K562 (cell line): ENCODE data around the gene TENT4A. TPM values are rescaled to one million over a fixed set of nuclear protein-coding genes. Genes with fewer than 3 reads are reported as not detected.

ENCODE experiments used
- ATAC-seq: fragments of 200-7000 bp; cut with Tn5 transposase; 3 replicates; pipeline ENCODE4 v1.9.1; 2020; ENCODE audit warnings: moderate library complexity
- BruUV-seq: library from RNA; stranded (reverse); fragments of 400-500 nt; replicated peaks from 2 replicates; lab custom pipeline; 2021; lab: Mats Ljungman, UMichigan
- CTCF ChIA-PET: fragments of 300-600 bp; formaldehyde crosslinking; extraction: SDS; loops from one replicate; lab custom pipeline; 2021; ENCODE audit warnings: low intra/inter-chr PET ratio; lab: Yijun Ruan, JAX
- POLR2A ChIA-PET: fragments of 300-600, 350-650 bp; sonication (Branson Sonifier 250); formaldehyde crosslinking; extraction: SDS; loops from one replicate; lab custom pipeline; 2021; ENCODE audit warnings: antibody characterized with exemption, inconsistent platforms; lab: Yijun Ruan, JAX
- DNase-seq, 4 experiments: peaks; one replicate each; pipeline versions ENCODE4 v3.0.0 to v3.0.0-alpha.2; 2011 to 2018; ENCODE audit warnings: low spot score in 3 of 4, mixed read lengths in 3 of 4; ENCODE audit errors: extremely low read depth in 1 of 4
- FAIRE-seq: peaks from 2 replicates; lab custom pipeline; 2011; peaks lifted over from hg19 to GRCh38; lab: Jason Lieb, UNC
- H2AFZ ChIP-seq: 2 replicates; pipeline ENCODE4 v1.6.0; 2011; ENCODE audit warnings: low read depth, low read length, control low read depth, inconsistent platforms
- H3K27ac ChIP-seq: fragments of 200-600 bp; 3 replicates; pipeline ENCODE4 v1.8.0; 2011; ENCODE audit warnings: low read depth, mild to moderate bottlenecking, control low read depth, inconsistent platforms, low read length, moderate library complexity, mixed read lengths; ENCODE audit errors: extremely low read depth
- H3K27me3 ChIP-seq, 2 experiments: fragments of 300-600 bp in 1 of 2; 2 replicates in 1 of 2; 3 replicates in 1 of 2; pipeline versions ENCODE4 v1.6.0 to v1.8.0; 2011; ENCODE audit warnings: inconsistent platforms in 2 of 2, low read length in 2 of 2, mild to moderate bottlenecking in 1 of 2, mixed read lengths in 1 of 2, moderate library complexity in 1 of 2; ENCODE audit not compliant: control insufficient read depth in 2 of 2, insufficient read depth in 2 of 2
- H3K36me3 ChIP-seq: fragments of 300-600 bp; 3 replicates; pipeline ENCODE4 v1.8.0; 2011; ENCODE audit warnings: mild to moderate bottlenecking, low read length, inconsistent platforms; ENCODE audit not compliant: control insufficient read depth, insufficient read depth
- H3K4me1 ChIP-seq, 2 experiments: fragments of 200-600 bp in 1 of 2; replicated peaks in 1 of 2; 2 replicates in 1 of 2; 3 replicates in 1 of 2; pipeline versions ENCODE4 v1.5.1 to v1.8.0; 2011; ENCODE audit warnings: inconsistent platforms in 2 of 2, low read length in 2 of 2, mild to moderate bottlenecking in 1 of 2, mixed read lengths in 1 of 2, moderate library complexity in 1 of 2; ENCODE audit not compliant: control insufficient read depth in 2 of 2, insufficient read depth in 2 of 2
- H3K4me2 ChIP-seq: 2 replicates; pipeline ENCODE4 v1.6.1; 2011; ENCODE audit warnings: low read length, control low read depth, inconsistent platforms, mixed read lengths; ENCODE audit not compliant: insufficient read depth
- H3K4me3 ChIP-seq: fragments of 200-600 bp; sonication (generic), shearing (Covaris generic); 2 replicates; pipeline ENCODE4 v1.5.1; 2016; ENCODE audit warnings: control low read depth, inconsistent platforms
- H3K79me2 ChIP-seq: fragments of 200-600 bp; 3 replicates; pipeline ENCODE4 v1.8.0; 2011; ENCODE audit warnings: low read length, inconsistent platforms; ENCODE audit not compliant: control insufficient read depth, insufficient read depth
- H3K9ac ChIP-seq, 2 experiments: 2 replicates each; pipeline versions ENCODE4 v1.6.0 to v1.6.1; 2011; ENCODE audit warnings: low read depth in 2 of 2, low read length in 2 of 2, control low read depth in 1 of 2, inconsistent platforms in 1 of 2, mild to moderate bottlenecking in 1 of 2, mixed read lengths in 1 of 2; ENCODE audit not compliant: insufficient read depth in 1 of 2
- H3K9me1 ChIP-seq: one replicate; pipeline ENCODE4 v1.6.0; 2011; ENCODE audit warnings: inconsistent platforms, mild to moderate bottlenecking, low read length, moderate library complexity; ENCODE audit not compliant: control insufficient read depth, insufficient read depth
- H3K9me3 ChIP-seq: replicated peaks from 2 replicates; pipeline ENCODE4 v1.5.1; 2011; ENCODE audit warnings: low read depth, low read length, inconsistent platforms; ENCODE audit not compliant: control insufficient read depth, insufficient read depth
- H4K20me1 ChIP-seq: replicated peaks from 2 replicates; pipeline ENCODE4 v1.6.1; 2011; ENCODE audit warnings: low read length, inconsistent platforms, mixed read lengths; ENCODE audit not compliant: control insufficient read depth, insufficient read depth
- ETV5 ChIP-seq: sonication (generic); formaldehyde crosslinking; IDR thresholded peaks from 2 replicates; pipeline ENCODE4 v1.4.0; 2020; ENCODE audit warnings: low read depth, mild to moderate bottlenecking, missing genetic modification reagents
- GATAD2B ChIP-seq: fragments of 450-650 bp; IDR thresholded peaks from 2 replicates; pipeline ENCODE4 v1.6.1; 2017; ENCODE audit warnings: mild to moderate bottlenecking, borderline replicate concordance
- ILK ChIP-seq: fragments of 450-650 bp; IDR thresholded peaks from 2 replicates; pipeline ENCODE4 v1.6.1; 2016; ENCODE audit warnings: missing genetic modification characterization, low read depth, mild to moderate bottlenecking, missing compliant biosample characterization, moderate library complexity, borderline replicate concordance
- NRF1 ChIP-seq, 2 experiments: fragments of 450-650 bp; IDR thresholded peaks in 1 of 2; conservative IDR thresholded peaks in 1 of 2; 2 replicates each; pipeline ENCODE4 v1.6.1; 2014; ENCODE audit warnings: mild to moderate bottlenecking in 2 of 2
- SMARCC2 ChIP-seq: fragments of 450-650 bp; IDR thresholded peaks from 2 replicates; pipeline ENCODE4 v1.6.1; 2017; ENCODE audit warnings: antibody characterized with exemption, moderate library complexity, mild to moderate bottlenecking, low read depth
- TCF15 ChIP-seq: fragments of 250-450 bp; sonication (Bioruptor Pico); IDR thresholded peaks from 2 replicates; pipeline ENCODE4 v1.8.0; 2022; ENCODE audit warnings: moderate library complexity, mild to moderate bottlenecking, inconsistent platforms
- ZNF165 ChIP-seq: fragments of 250-450 bp; sonication (Bioruptor Pico); IDR thresholded peaks from 2 replicates; pipeline ENCODE4 v1.4.0; 2020; ENCODE audit warnings: borderline replicate concordance
- ZNF224 ChIP-seq: sonication (generic); formaldehyde crosslinking; IDR thresholded peaks from 2 replicates; pipeline ENCODE4 v1.8.0; 2022; ENCODE audit warnings: mild to moderate bottlenecking, missing genetic modification reagents
- WGBS: fragments of 100-300 bp; shearing (Covaris generic); methylation state at CpG from one replicate; pipeline ENCODE4 v1.1.6; 2016; ENCODE audit warnings: low coverage, mixed read lengths; ENCODE audit not compliant: insufficient coverage; ENCODE audit errors: missing lambda C conversion rate; 5-methylcytosine and 5-hydroxymethylcytosine counted together
- in situ Hi-C: fragments of 300-500 bp; cut with MboI; formaldehyde crosslinking; loops from 4 replicates; pipeline ENCODE4 v1.15.0; 2018; ENCODE audit warnings: inconsistent platforms, mixed read lengths
- intact Hi-C: fragments of 100-400 bp; cut with micrococcal nuclease; formaldehyde crosslinking; loops from 2 replicates; pipeline ENCODE4 v1.14.2; 2022
- polyA plus RNA-seq, 8 experiments: library from polyadenylated mRNA; depleted of rRNA in 4 of 8; stranded (reverse) in 5 of 8; unstranded in 3 of 8; fragments of >200 nt; fragmentation: Nextera tagmentation in 2 of 8; fragmentation: Illumina TruSeq in 1 of 8; extraction: Ambion mirVana in 2 of 8; extraction: Trizol in 1 of 8; gene quantifications; 2 replicates each; pipeline versions ENCODE4 v1.2.1 to v1.2.3, GENCODE V29; 2011 to 2014; ENCODE audit warnings: inconsistent platforms in 1 of 8, missing spikeins in 1 of 8
- total RNA-seq, 7 experiments: library from RNA; depleted of rRNA in 6 of 7; stranded (reverse); fragments of >200 nt in 6 of 7; fragmentation: Illumina TruSeq in 2 of 7; extraction: Trizol in 2 of 7; gene quantifications; 2 replicates each; pipeline versions ENCODE4 v1.2.1 to v1.2.3, GENCODE V29; 2011 to 2021; ENCODE audit warnings: low replicate concordance in 1 of 7
- TF ChIP-seq, protein P1 (sequence below): sonication (generic); formaldehyde crosslinking; IDR thresholded peaks from 2 replicates; pipeline ENCODE4 v1.8.0; 2023; ENCODE audit warnings: mild to moderate bottlenecking, missing genetic modification reagents
- TF ChIP-seq, protein P2 (sequence below): fragments of 450-650 bp; formaldehyde crosslinking; IDR thresholded peaks from 2 replicates; pipeline ENCODE4 v1.4.0; 2020; ENCODE audit warnings: mild to moderate bottlenecking, mixed read lengths
- TF ChIP-seq, protein P3 (sequence below), 2 experiments: IDR thresholded peaks; 2 replicates each; pipeline ENCODE4 v1.6.1; 2011; ENCODE audit warnings: borderline replicate concordance in 1 of 2, control low read depth in 1 of 2, low read depth in 1 of 2, low read length in 1 of 2, mild to moderate bottlenecking in 1 of 2, mixed read lengths in 1 of 2, moderate library complexity in 1 of 2; ENCODE audit not compliant: insufficient read depth in 1 of 2, insufficient read length in 1 of 2, poor library complexity in 1 of 2, severe bottlenecking in 1 of 2; ENCODE audit errors: extremely low read depth in 1 of 2

TENT4A gene
- total and polyA plus RNA-seq, 9 of the 15 experiments (the other 6 are each of a cell fraction or from before 2014, with no cell fraction given), result 1.3 to 27.3 (median 13.0) TPM

DNA sequence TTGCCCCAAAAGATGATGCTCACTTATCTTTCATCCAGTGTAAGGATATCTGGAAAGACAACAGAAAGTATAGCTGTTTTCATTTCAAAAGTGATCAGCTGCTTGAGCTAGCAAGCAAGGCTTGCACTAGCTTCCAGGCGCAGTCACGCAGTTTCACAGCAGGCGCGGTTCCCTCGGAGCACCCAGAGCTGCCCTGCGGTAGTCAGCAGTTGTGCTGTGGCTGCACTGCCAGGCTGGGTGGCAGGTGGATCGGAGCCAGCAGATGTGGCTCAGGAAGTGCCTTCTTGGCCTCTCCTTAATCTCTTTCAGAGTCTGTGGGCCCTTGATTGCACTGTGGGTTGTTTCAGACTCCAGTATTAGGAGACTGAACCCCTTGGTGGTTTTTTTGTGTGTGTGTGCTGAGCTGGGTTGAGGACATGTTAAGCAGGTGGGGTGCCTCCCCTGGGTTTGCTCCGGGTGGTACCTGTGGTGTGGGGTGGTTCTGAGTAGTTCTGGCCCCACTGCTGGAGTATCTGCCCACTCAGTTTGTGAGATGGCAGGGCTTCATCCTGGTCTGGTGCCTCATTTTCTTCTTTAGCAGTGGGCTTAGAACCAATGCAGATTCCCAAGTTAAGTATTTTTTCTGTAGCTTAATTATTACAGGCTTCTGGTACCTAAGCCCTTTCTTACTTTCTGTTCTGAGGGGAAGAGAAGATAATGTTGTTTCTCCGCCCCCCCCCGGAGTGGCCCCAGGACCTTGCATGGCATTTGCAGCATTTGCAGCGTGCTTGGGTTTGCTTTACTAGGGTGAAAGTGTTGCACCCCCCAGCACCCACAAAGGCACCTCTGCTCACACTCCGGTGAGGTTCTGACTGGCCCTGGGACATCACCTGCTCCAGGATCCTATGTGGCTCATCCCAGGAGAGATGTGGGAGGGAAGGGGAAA, 16.4 kb downstream of the TENT4A start:
- H3K9me1 ChIP-seq, result peaks cover 11% of the 10 kb centered on the region
- in situ Hi-C loops, result loop anchor here (25.0 kb wide), 1 partner anchor 1242 kb away; no protein-coding TSS in a partner anchor
- no TSS peak for BruUV-seq
- ChIA-PET CTCF (no interaction called here), POLR2A (interaction anchor here (0.6 to 3.6 kb wide), 5 partner anchors 8 to 1077 kb away, joined by 3 to 16 read pairs (median 3); no protein-coding TSS in a partner anchor)
- H4K20me1 ChIP-seq, result peaks cover 59% of the 10 kb centered on the region
- no peak overlapping the region for H3K27ac ChIP-seq
- H2AFZ ChIP-seq, result no peak overlapping the region
- 86% methylated on average over 12 of the region's 12 CpGs for WGBS
- H3K79me2 ChIP-seq, result peaks cover 97% of the 10 kb centered on the region
- peaks cover 6 to 31% of the 10 kb centered on the region in 2 experiments for H3K4me1 ChIP-seq
- H3K9ac ChIP-seq, result peak overlapping the region in 1 of 2 experiments; percentile 87; a peak in 3 of 4 replicates
- no peak overlapping the region for H3K4me2 ChIP-seq
- H3K9me3 ChIP-seq, result no peaks in the 10 kb centered on the region
- intact Hi-C loops, result no loop called here
- H3K4me3 ChIP-seq, result no peak overlapping the region
- peaks cover 64% of the 10 kb centered on the region; the same call in 2 of the 3 replicates for H3K36me3 ChIP-seq
- DNase-seq (no peak), ATAC-seq (no peak), FAIRE-seq (no peak)
- no peaks in the 10 kb centered on the region for H3K27me3 ChIP-seq
- TF ChIP-seq GATAD2B (no peak), TCF15 (CRISPR knock-in tag) (no peak), ZNF165 (no peak), ETV5 (no peak), NRF1 (conservative IDR thresholded peaks at IDR 0.05 in 1 of 2, IDR thresholded peaks at IDR 0.05 in 1 of 2) (no peak), ILK (tag) (no peak), ZNF224 (CRISPR knock-in tag) (no peak), SMARCC2 (no peak)
- TF ChIP-seq, protein P1, sequence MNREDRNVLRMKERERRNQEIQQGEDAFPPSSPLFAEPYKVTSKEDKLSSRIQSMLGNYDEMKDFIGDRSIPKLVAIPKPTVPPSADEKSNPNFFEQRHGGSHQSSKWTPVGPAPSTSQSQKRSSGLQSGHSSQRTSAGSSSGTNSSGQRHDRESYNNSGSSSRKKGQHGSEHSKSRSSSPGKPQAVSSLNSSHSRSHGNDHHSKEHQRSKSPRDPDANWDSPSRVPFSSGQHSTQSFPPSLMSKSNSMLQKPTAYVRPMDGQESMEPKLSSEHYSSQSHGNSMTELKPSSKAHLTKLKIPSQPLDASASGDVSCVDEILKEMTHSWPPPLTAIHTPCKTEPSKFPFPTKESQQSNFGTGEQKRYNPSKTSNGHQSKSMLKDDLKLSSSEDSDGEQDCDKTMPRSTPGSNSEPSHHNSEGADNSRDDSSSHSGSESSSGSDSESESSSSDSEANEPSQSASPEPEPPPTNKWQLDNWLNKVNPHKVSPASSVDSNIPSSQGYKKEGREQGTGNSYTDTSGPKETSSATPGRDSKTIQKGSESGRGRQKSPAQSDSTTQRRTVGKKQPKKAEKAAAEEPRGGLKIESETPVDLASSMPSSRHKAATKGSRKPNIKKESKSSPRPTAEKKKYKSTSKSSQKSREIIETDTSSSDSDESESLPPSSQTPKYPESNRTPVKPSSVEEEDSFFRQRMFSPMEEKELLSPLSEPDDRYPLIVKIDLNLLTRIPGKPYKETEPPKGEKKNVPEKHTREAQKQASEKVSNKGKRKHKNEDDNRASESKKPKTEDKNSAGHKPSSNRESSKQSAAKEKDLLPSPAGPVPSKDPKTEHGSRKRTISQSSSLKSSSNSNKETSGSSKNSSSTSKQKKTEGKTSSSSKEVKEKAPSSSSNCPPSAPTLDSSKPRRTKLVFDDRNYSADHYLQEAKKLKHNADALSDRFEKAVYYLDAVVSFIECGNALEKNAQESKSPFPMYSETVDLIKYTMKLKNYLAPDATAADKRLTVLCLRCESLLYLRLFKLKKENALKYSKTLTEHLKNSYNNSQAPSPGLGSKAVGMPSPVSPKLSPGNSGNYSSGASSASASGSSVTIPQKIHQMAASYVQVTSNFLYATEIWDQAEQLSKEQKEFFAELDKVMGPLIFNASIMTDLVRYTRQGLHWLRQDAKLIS, result no peak
- TF ChIP-seq, protein P2, sequence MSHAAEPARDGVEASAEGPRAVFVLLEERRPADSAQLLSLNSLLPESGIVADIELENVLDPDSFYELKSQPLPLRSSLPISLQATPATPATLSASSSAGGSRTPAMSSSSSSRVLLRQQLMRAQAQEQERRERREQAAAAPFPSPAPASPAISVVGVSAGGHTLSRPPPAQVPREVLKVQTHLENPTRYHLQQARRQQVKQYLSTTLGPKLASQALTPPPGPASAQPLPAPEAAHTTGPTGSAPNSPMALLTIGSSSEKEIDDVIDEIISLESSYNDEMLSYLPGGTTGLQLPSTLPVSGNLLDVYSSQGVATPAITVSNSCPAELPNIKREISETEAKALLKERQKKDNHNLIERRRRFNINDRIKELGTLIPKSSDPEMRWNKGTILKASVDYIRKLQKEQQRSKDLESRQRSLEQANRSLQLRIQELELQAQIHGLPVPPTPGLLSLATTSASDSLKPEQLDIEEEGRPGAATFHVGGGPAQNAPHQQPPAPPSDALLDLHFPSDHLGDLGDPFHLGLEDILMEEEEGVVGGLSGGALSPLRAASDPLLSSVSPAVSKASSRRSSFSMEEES (CRISPR knock-in tag), result no peak
- TF ChIP-seq, protein P3, sequence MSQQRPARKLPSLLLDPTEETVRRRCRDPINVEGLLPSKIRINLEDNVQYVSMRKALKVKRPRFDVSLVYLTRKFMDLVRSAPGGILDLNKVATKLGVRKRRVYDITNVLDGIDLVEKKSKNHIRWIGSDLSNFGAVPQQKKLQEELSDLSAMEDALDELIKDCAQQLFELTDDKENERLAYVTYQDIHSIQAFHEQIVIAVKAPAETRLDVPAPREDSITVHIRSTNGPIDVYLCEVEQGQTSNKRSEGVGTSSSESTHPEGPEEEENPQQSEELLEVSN (IDR thresholded peaks at IDR 0.05; ENCODE audit: borderline replicate concordance in 1 of 2, extremely low read depth in 1 of 2, insufficient read depth in 1 of 2, insufficient read length in 1 of 2, low read depth in 1 of 2, low read length in 1 of 2, poor library complexity in 1 of 2, severe bottlenecking in 1 of 2), result no peak
